Measurements from ENCODE around the gene PPM1N.

PPM1N gene

GRCh38 chr19:45498411-45499195 is at the start of gene PPM1N:
Gene PPM1N (plus strand): TSS chr19:45498443. CDS start chr19:45498473, 30 bp downstream.
- no peak for DNase-seq

GRCh38 chr19:45448887-45449299 is 49.4 kb upstream of the PPM1N start:
- DNase-seq, result no peak

- DNase-seq, result no peak
These were observed 48.3 kb upstream of the PPM1N start for GRCh38 chr19:45450012-45450333.

GRCh38 chr19:45451131-45451849 is 47.0 kb upstream of the PPM1N start:
- no peak for DNase-seq

GRCh38 chr19:45451850-45452387 is 46.3 kb upstream of the PPM1N start:
- no peak for DNase-seq

GRCh38 chr19:45455707-45456499 is 42.3 kb upstream of the PPM1N start:
- no peak for DNase-seq

- no peak for DNase-seq
These were observed 41.8 kb upstream of the PPM1N start for GRCh38 chr19:45456500-45456815.

GRCh38 chr19:45457776-45458175 is 40.5 kb upstream of the PPM1N start:
- no peak for DNase-seq

- DNase-seq, result no peak
These were observed 37.4 kb upstream of the PPM1N start for GRCh38 chr19:45460807-45461347.

GRCh38 chr19:45462174-45462573 is 36.1 kb upstream of the PPM1N start:
- DNase-seq, result no peak

- DNase-seq, result no peak
These were observed 35.0 kb upstream of the PPM1N start for GRCh38 chr19:45463241-45463640.

GRCh38 chr19:45464274-45464673 is 34.0 kb upstream of the PPM1N start:
- no peak for DNase-seq

GRCh38 chr19:45464852-45465441 is 33.3 kb upstream of the PPM1N start:
- DNase-seq, result no peak

GRCh38 chr19:45467115-45467455 is 31.2 kb upstream of the PPM1N start:
- DNase-seq, result no peak

GRCh38 chr19:45467456-45468158 is 30.6 kb upstream of the PPM1N start, which contains the start of gene FOSB:
Gene FOSB (plus strand): TSS chr19:45467996. CDS start chr19:45468587, 591 bp downstream.
- peak; percentile 98 for DNase-seq

- no peak for DNase-seq
These were observed 30.0 kb upstream of the PPM1N start for GRCh38 chr19:45468159-45468651.

- no peak for DNase-seq
These were observed 29.5 kb upstream of the PPM1N start for GRCh38 chr19:45468803-45469131.

GRCh38 chr19:45469132-45469944 is 28.9 kb upstream of the PPM1N start:
- peak; percentile 97 for DNase-seq

- no peak for DNase-seq
These were observed 28.1 kb upstream of the PPM1N start for GRCh38 chr19:45469945-45470761.

GRCh38 chr19:45470762-45471081 is 27.5 kb upstream of the PPM1N start:
- DNase-seq, result no peak

All from NCI-H2171 (cell line).